Stimulated activated effector memory CD8-positive, alpha-beta T cell treated with anti-CD3 and anti-CD28 coated beads, Interleukin-12 subunit alpha, Interleukin-12 subunit beta, amount 100 ng/mL, for 72 hours (primary cell): ENCODE results near the gene BORCS6.
"Not testable (repeated sequence)": the region's sequence is repeated elsewhere in the genome, so short reads cannot be mapped to it uniquely, and the experiment has no call there.

Source experiments
- ATAC-seq: fragments of 150-1000 bp; cut with Tn5 transposase; 2 replicates; pipeline ENCODE4 v1.10.0; 2021
- DNase-seq, 2 donors: peaks; one replicate each; pipeline ENCODE4 v3.0.0; 2021 to 2022; ENCODE audit warnings: low spot score in 2 of 2
- H3K27ac Mint-ChIP-seq: one replicate; pipeline ENCODE4 v1.8.0; 2022; ENCODE audit warnings: mild to moderate bottlenecking, mixed read lengths
- H3K36me3 Mint-ChIP-seq: one replicate; pipeline ENCODE4 v1.8.0; 2022; ENCODE audit warnings: mild to moderate bottlenecking, mixed read lengths
- H3K4me1 Mint-ChIP-seq: one replicate; pipeline ENCODE4 v1.8.0; 2022; ENCODE audit warnings: mixed read lengths
- H3K4me3 Mint-ChIP-seq: one replicate; pipeline ENCODE4 v1.8.0; 2022; ENCODE audit warnings: mild to moderate bottlenecking, mixed read lengths
- H3K9me3 Mint-ChIP-seq: one replicate; pipeline ENCODE4 v1.8.0; 2022; ENCODE audit warnings: mixed read lengths

Gene BORCS6

GRCh38 chr17:8221663-8222379 is 31.8 kb upstream of the BORCS6 start:
- Mint-ChIP-seq H3K9me3 (no peaks in the 10 kb centered on the region), H3K4me1 (peaks cover 57% of the 10 kb centered on the region), H3K36me3 (peaks cover 68% of the 10 kb centered on the region), H3K27ac (peak overlapping the region; percentile 100), H3K4me3 (peak overlapping the region; percentile 95)
- ATAC-seq, result peak; percentile 76
- DNase-seq, result peak; percentile 91 to 98

GRCh38 chr17:8220783-8221662 is 31.0 kb upstream of the BORCS6 start:
- no peaks in the 10 kb centered on the region for H3K9me3 Mint-ChIP-seq
- H3K4me1 Mint-ChIP-seq, result peaks cover 49% of the 10 kb centered on the region
- ATAC-seq (peak; percentile 33), DNase-seq (peak; percentile 89 to 98)
- H3K27ac Mint-ChIP-seq, result peak overlapping the region; percentile 100
- H3K4me3 Mint-ChIP-seq, result peak overlapping the region; percentile 95
- peaks cover 60% of the 10 kb centered on the region for H3K36me3 Mint-ChIP-seq

GRCh38 chr17:8214000-8214399 is 24.0 kb upstream of the BORCS6 start:
- not testable (repeated sequence) for H3K4me3 Mint-ChIP-seq, ATAC-seq, H3K27ac Mint-ChIP-seq, H3K9me3 Mint-ChIP-seq, DNase-seq
- Mint-ChIP-seq H3K4me1 (peaks cover 22% of the 10 kb centered on the region), H3K36me3 (peaks cover 20% of the 10 kb centered on the region)

GRCh38 chr17:8212312-8213180 is 22.6 kb upstream of the BORCS6 start:
- Mint-ChIP-seq H3K9me3 (no peaks in the 10 kb centered on the region), H3K4me3 (no peak overlapping the region), H3K4me1 (peaks cover 27% of the 10 kb centered on the region), H3K36me3 (peaks cover 34% of the 10 kb centered on the region), H3K27ac (no peak overlapping the region)
- DNase-seq, result no peak
- no peak for ATAC-seq

- DNase-seq (no peak), ATAC-seq (peak; percentile 25)
- Mint-ChIP-seq H3K36me3 (peaks cover 51% of the 10 kb centered on the region), H3K4me1 (peaks cover 33% of the 10 kb centered on the region), H3K4me3 (peak overlapping the region; percentile 96), H3K9me3 (no peaks in the 10 kb centered on the region), H3K27ac (peak overlapping the region; percentile 98)
Observed at GRCh38 chr17:8210761-8211458, 20.9 kb upstream of the BORCS6 start.

GRCh38 chr17:8209907-8210760 is 20.2 kb upstream of the BORCS6 start, which contains the start of gene AURKB:
Gene AURKB (minus strand): TSS chr17:8210575. CDS start chr17:8210224, 351 bp downstream.
- no peaks in the 10 kb centered on the region for H3K9me3 Mint-ChIP-seq
- H3K27ac Mint-ChIP-seq, result peak within 1 kb of the TSS; percentile 98
- H3K4me3 Mint-ChIP-seq, result peak within 1 kb of the TSS; percentile 96
- peaks cover 33% of the 10 kb centered on the region for H3K4me1 Mint-ChIP-seq
- ATAC-seq (peak; percentile 97), DNase-seq (peak; percentile 81 to 94)
- peaks cover 58% of the 10 kb centered on the region for H3K36me3 Mint-ChIP-seq

GRCh38 chr17:8206536-8206935 is 16.6 kb upstream of the BORCS6 start:
- Mint-ChIP-seq H3K4me1 (peaks cover 39% of the 10 kb centered on the region), H3K4me3 (no peak overlapping the region), H3K9me3 (no peaks in the 10 kb centered on the region), H3K27ac (peak overlapping the region; percentile 69), H3K36me3 (peaks cover 83% of the 10 kb centered on the region)
- ATAC-seq (no peak), DNase-seq (no peak)

GRCh38 chr17:8204761-8205555 is 15.0 kb upstream of the BORCS6 start:
- no peak for DNase-seq
- peaks cover 78% of the 10 kb centered on the region for H3K36me3 Mint-ChIP-seq
- ATAC-seq, result no peak
- peak overlapping the region; percentile 27 for H3K27ac Mint-ChIP-seq
- H3K4me3 Mint-ChIP-seq, result no peak overlapping the region
- peaks cover 28% of the 10 kb centered on the region for H3K4me1 Mint-ChIP-seq
- H3K9me3 Mint-ChIP-seq, result no peaks in the 10 kb centered on the region

- DNase-seq, result peak in 1 of 2 donors; percentile 82
- Mint-ChIP-seq H3K9me3 (no peaks in the 10 kb centered on the region), H3K27ac (no peak overlapping the region), H3K4me3 (no peak overlapping the region), H3K4me1 (peaks cover 23% of the 10 kb centered on the region), H3K36me3 (no peaks in the 10 kb centered on the region)
- peak; percentile 52 for ATAC-seq
Observed at GRCh38 chr17:8192070-8192815, 2.3 kb upstream of the BORCS6 start.

- Mint-ChIP-seq H3K4me3 (no peak overlapping the region), H3K36me3 (no peaks in the 10 kb centered on the region), H3K4me1 (peaks cover 12% of the 10 kb centered on the region), H3K9me3 (no peaks in the 10 kb centered on the region), H3K27ac (no peak overlapping the region)
- ATAC-seq (no peak), DNase-seq (no peak)
Observed at GRCh38 chr17:8190506-8190905, 526 bp upstream of the BORCS6 start.

- Mint-ChIP-seq H3K4me1 (peaks cover 14% of the 10 kb centered on the region), H3K36me3 (no peaks in the 10 kb centered on the region), H3K27ac (no peak overlapping the region), H3K4me3 (no peak overlapping the region), H3K9me3 (no peaks in the 10 kb centered on the region)
- DNase-seq, result no peak
- ATAC-seq, result no peak
Observed at GRCh38 chr17:8189041-8189710, 804 bp downstream of the BORCS6 start.

GRCh38 chr17:8188263-8188839 is 1.6 kb downstream of the BORCS6 start:
- H3K36me3 Mint-ChIP-seq, result peaks cover 6% of the 10 kb centered on the region
- peaks cover 20% of the 10 kb centered on the region for H3K4me1 Mint-ChIP-seq
- DNase-seq (no peak), ATAC-seq (no peak)
- H3K4me3 Mint-ChIP-seq, result no peak overlapping the region
- no peak overlapping the region for H3K27ac Mint-ChIP-seq
- no peaks in the 10 kb centered on the region for H3K9me3 Mint-ChIP-seq
